Trophoblast cell (in vitro differentiated cells and primary cell): Measurements from ENCODE around the gene GABRR3.

ENCODE experiments used
- DNase-seq, 2 donors: peaks; one replicate each; pipeline ENCODE4 v3.0.0-alpha.2; 2016
- H2AFZ ChIP-seq: 2 replicates; pipeline ENCODE4 v1.6.1; 2013; ENCODE audit warnings: low read length, moderate library complexity, mild to moderate bottlenecking; ENCODE audit not compliant: insufficient read depth, poor library complexity
- H2AK5ac ChIP-seq: 2 replicates; pipeline ENCODE4 v1.6.1; 2013; ENCODE audit warnings: mild to moderate bottlenecking, low read length
- H2BK120ac ChIP-seq: 2 replicates; pipeline ENCODE4 v1.6.1; 2013; ENCODE audit warnings: low read length, mild to moderate bottlenecking, moderate library complexity; ENCODE audit not compliant: insufficient read depth, poor library complexity
- H2BK12ac ChIP-seq: 2 replicates; pipeline ENCODE4 v1.6.1; 2013; ENCODE audit warnings: mild to moderate bottlenecking, low read length, moderate library complexity
- H2BK5ac ChIP-seq: 2 replicates; pipeline ENCODE4 v1.6.1; 2013; ENCODE audit warnings: low read length, low read depth, moderate library complexity, mild to moderate bottlenecking; ENCODE audit not compliant: poor library complexity
- H3K14ac ChIP-seq: 2 replicates; pipeline ENCODE4 v1.6.1; 2013; ENCODE audit warnings: mild to moderate bottlenecking, low read length
- H3K18ac ChIP-seq: 2 replicates; pipeline ENCODE4 v1.6.1; 2013; ENCODE audit warnings: mild to moderate bottlenecking, low read length
- H3K23ac ChIP-seq: 2 replicates; pipeline ENCODE4 v1.6.1; 2013; ENCODE audit warnings: low read length
- H3K27ac ChIP-seq: 2 replicates; pipeline ENCODE4 v1.5.1; 2013; ENCODE audit warnings: low read depth, mild to moderate bottlenecking, inconsistent platforms, low read length, moderate library complexity
- H3K27me3 ChIP-seq: 2 replicates; pipeline ENCODE4 v1.6.1; 2013; ENCODE audit warnings: inconsistent platforms, mild to moderate bottlenecking, low read length, moderate library complexity; ENCODE audit not compliant: insufficient read depth
- H3K36me3 ChIP-seq, 2 experiments: 1 replicate in 1 of 2; 2 replicates in 1 of 2; pipeline ENCODE4 v1.6.1; 2013; ENCODE audit warnings: low read length in 2 of 2, mild to moderate bottlenecking in 2 of 2, moderate library complexity in 1 of 2; ENCODE audit not compliant: insufficient read depth in 2 of 2, control insufficient read depth in 1 of 2
- H3K4ac ChIP-seq: 2 replicates; pipeline ENCODE4 v1.6.1; 2013; ENCODE audit warnings: low read depth, mild to moderate bottlenecking, low read length, moderate library complexity
- H3K4me1 ChIP-seq, 2 experiments: 1 replicate in 1 of 2; 2 replicates in 1 of 2; pipeline ENCODE4 v1.6.1; 2013; ENCODE audit warnings: low read length in 2 of 2, mild to moderate bottlenecking in 2 of 2, moderate library complexity in 1 of 2; ENCODE audit not compliant: insufficient read depth in 2 of 2, control insufficient read depth in 1 of 2
- H3K4me2 ChIP-seq: 2 replicates; pipeline ENCODE4 v1.6.1; 2013; ENCODE audit warnings: inconsistent platforms, mild to moderate bottlenecking, low read length, moderate library complexity
- H3K4me3 ChIP-seq: 2 replicates; pipeline ENCODE4 v1.5.1; 2013; ENCODE audit warnings: mild to moderate bottlenecking, low read depth, low read length, inconsistent platforms
- H3K79me1 ChIP-seq: one replicate; pipeline ENCODE4 v1.6.1; 2013; ENCODE audit warnings: low read length
- H3K79me2 ChIP-seq: 2 replicates; pipeline ENCODE4 v1.6.1; 2013; ENCODE audit warnings: low read length, mild to moderate bottlenecking; ENCODE audit not compliant: control insufficient read depth, insufficient read depth, poor library complexity
- H3K9ac ChIP-seq: 2 replicates; pipeline ENCODE4 v1.6.1; 2013; ENCODE audit warnings: mild to moderate bottlenecking, low read length
- H3K9me3 ChIP-seq: 2 replicates; pipeline ENCODE4 v1.6.1; 2013; ENCODE audit warnings: low read depth, mild to moderate bottlenecking, control low read depth, inconsistent platforms, low read length; ENCODE audit not compliant: insufficient read depth
- H4K12ac ChIP-seq: 2 replicates; pipeline ENCODE4 v1.6.1; 2013; ENCODE audit warnings: low read depth, mild to moderate bottlenecking, low read length, moderate library complexity
- H4K8ac ChIP-seq: 2 replicates; pipeline ENCODE4 v1.6.1; 2013; ENCODE audit warnings: low read depth, mild to moderate bottlenecking, low read length, moderate library complexity
- H4K91ac ChIP-seq: one replicate; pipeline ENCODE4 v1.6.1; 2013; ENCODE audit warnings: low read depth, mild to moderate bottlenecking, low read length, moderate library complexity
- WGBS: extraction: QIAGEN DNeasy Blood & Tissue Kit; methylation state at CpG from one replicate; pipeline ENCODE4 v1.1.7; 2013; ENCODE audit warnings: missing lambda C conversion rate; ENCODE audit not compliant: insufficient read length, insufficient coverage; ENCODE audit errors: extremely low coverage; 5-methylcytosine and 5-hydroxymethylcytosine counted together

GABRR3 gene

DNA sequence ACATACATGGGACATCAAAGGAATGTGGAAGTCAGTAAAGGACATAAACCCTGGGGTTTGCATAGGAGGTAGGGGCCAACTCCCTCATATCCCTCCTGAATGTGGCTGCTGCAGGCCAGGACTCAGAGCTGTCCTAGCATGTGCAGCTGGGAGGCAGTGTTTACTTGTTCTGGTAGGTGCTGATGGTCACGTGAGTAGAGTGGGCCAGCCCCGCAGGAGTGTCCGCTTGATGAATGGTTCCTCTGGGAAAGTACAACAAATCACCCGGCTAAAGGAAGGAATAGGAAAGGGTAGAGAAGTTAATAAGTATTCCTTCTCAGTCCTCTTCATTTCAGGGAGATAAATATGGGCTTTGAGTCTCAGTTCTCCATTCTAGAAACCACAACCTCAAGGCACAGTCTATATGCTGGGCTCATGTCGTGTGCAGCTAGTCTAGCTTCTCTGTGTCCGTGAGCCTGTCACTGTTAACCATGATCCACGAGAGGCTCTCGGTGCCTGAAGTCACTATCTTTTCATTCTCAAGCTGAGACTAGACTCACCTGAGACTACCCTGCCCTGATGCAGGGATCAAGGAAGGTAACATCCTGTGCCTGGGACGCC is 80.8 kb downstream of the GABRR3 start:
- no peak overlapping the region for H4K8ac ChIP-seq
- H2BK120ac ChIP-seq: no peak overlapping the region
- H3K4me3 ChIP-seq: no peak overlapping the region
- H3K27ac ChIP-seq: no peak overlapping the region
- no peak overlapping the region for H3K18ac ChIP-seq
- no peaks in the 10 kb centered on the region for H3K9me3 ChIP-seq
- no peak overlapping the region for H3K9ac ChIP-seq
- no peak overlapping the region for H2BK5ac ChIP-seq
- no peaks in the 10 kb centered on the region for H3K27me3 ChIP-seq
- H3K4ac ChIP-seq: no peak overlapping the region
- H3K36me3 ChIP-seq: peaks cover 3 to 12% of the 10 kb centered on the region in 2 experiments
- H3K4me2 ChIP-seq: no peak overlapping the region
- H4K91ac ChIP-seq: no peak overlapping the region
- no peak overlapping the region for H3K14ac ChIP-seq
- peaks cover 2 to 3% of the 10 kb centered on the region in 2 experiments for H3K4me1 ChIP-seq
- no peak overlapping the region for H2AK5ac ChIP-seq
- H3K79me1 ChIP-seq: peaks cover 2% of the 10 kb centered on the region
- no peak overlapping the region for H2BK12ac ChIP-seq
- H2AFZ ChIP-seq: no peak overlapping the region
- no CpG with 5 or more reads among the region's 9 CpGs for WGBS
- H3K79me2 ChIP-seq: no peaks in the 10 kb centered on the region
- no peak overlapping the region for H3K23ac ChIP-seq
- peak; percentile 44 to 51 for DNase-seq
- no peak overlapping the region for H4K12ac ChIP-seq

DNA sequence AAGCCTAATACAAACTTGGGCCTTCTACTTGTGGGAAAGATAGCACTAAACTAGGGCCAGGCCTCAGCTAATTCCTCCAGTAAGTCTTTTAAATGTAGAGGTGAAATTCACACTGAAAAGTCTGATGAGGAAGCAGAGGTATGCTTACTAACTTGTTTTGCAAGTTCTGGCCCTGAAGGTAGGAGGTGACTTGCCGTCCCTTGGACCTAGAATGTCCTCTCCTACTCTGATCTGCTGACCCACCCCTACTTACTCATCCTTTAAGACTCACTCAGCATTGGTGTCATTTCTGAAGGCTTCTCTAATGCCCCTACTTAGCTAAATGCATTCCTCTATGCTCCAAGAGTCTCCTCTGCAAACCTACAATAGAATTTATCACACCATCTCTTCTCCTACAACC is 82.2 kb downstream of the GABRR3 start:
- no peak overlapping the region for H3K4me3 ChIP-seq
- no peak overlapping the region for H4K12ac ChIP-seq
- H3K9ac ChIP-seq: no peak overlapping the region
- peak overlapping the region; percentile 61 for H3K18ac ChIP-seq
- H3K36me3 ChIP-seq: peaks cover 3 to 17% of the 10 kb centered on the region in 2 experiments
- peak overlapping the region; percentile 28 for H4K91ac ChIP-seq
- H3K79me2 ChIP-seq: no peaks in the 10 kb centered on the region
- no peak overlapping the region for H3K23ac ChIP-seq
- H3K27me3 ChIP-seq: no peaks in the 10 kb centered on the region
- H2BK120ac ChIP-seq: peak overlapping the region; percentile 48
- no peak overlapping the region for H2BK12ac ChIP-seq
- H3K14ac ChIP-seq: no peak overlapping the region
- WGBS: no CpG with 5 or more reads among the region's 1 CpG
- H3K9me3 ChIP-seq: no peaks in the 10 kb centered on the region
- peaks cover 2 to 3% of the 10 kb centered on the region in 2 experiments for H3K4me1 ChIP-seq
- no peak overlapping the region for H3K4me2 ChIP-seq
- H3K4ac ChIP-seq: peak overlapping the region; percentile 9
- DNase-seq: peak; percentile 88 to 97
- no peak overlapping the region for H4K8ac ChIP-seq
- peak overlapping the region; percentile 74 for H3K27ac ChIP-seq
- no peak overlapping the region for H2AFZ ChIP-seq
- H3K79me1 ChIP-seq: peaks cover 2% of the 10 kb centered on the region
- no peak overlapping the region for H2BK5ac ChIP-seq
- no peak overlapping the region for H2AK5ac ChIP-seq

DNA sequence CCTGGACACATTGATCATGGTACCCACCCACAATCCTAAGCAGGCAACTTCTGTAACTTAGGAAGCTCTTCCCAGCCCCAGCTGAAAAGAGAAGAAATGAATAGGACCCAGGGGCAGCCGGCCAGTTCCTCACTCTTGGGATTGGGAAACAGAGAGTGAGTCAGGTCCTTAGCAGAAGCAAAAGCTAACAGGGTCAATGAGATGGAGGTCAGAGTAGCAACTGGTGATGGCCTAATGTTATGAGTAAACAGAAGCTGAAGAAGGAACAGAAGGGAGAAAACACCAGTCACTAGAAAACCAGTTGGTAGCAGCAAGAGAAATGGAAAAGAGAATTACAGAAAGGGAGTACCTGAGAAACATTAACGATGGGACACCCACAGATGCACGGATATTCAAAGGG is 82.8 kb downstream of the GABRR3 start:
- WGBS: no CpG with 5 or more reads among the region's 3 CpGs
- no peak overlapping the region for H3K23ac ChIP-seq
- H3K79me1 ChIP-seq: peaks cover 2% of the 10 kb centered on the region

DNA sequence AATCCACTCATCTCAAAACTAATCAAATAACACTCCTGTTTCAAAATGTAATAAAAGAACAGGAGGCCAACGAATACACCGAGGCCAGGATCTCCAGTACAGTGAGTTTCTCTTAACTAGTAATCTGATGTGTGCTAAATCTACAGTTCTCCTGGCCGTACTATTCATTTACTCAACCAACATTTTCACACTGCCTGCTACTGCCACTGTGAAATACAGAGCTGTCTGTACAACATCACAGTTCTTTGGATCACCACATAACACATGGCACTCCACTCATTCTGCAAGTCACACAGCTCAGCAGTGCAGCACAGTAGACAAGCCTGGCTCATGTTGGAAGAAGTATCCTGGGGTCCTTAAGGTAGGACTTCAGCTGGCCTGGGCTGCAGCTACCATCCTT is 84.8 kb downstream of the GABRR3 start:
- Histone ChIP-seq H2BK120ac (no peak overlapping the region), H3K27me3 (no peaks in the 10 kb centered on the region), H3K14ac (no peak overlapping the region), H4K91ac (no peak overlapping the region), H3K79me1 (peaks cover 2% of the 10 kb centered on the region), H3K27ac (no peak overlapping the region), H4K8ac (no peak overlapping the region), H4K12ac (no peak overlapping the region), H3K23ac (no peak overlapping the region), H3K9me3 (no peaks in the 10 kb centered on the region), H3K4me2 (no peak overlapping the region), H3K36me3 (peaks cover 3 to 15% of the 10 kb centered on the region in 2 experiments), H3K18ac (no peak overlapping the region), H3K4ac (no peak overlapping the region), H2AFZ (no peak overlapping the region), H3K4me3 (no peak overlapping the region), H2AK5ac (no peak overlapping the region), H2BK12ac (no peak overlapping the region), H3K79me2 (no peaks in the 10 kb centered on the region), H3K4me1 (peaks cover 2 to 3% of the 10 kb centered on the region in 2 experiments), H3K9ac (no peak overlapping the region), H2BK5ac (no peak overlapping the region)
- no peak for DNase-seq
- no CpG with 5 or more reads among the region's 3 CpGs for WGBS

More for the DNA sequence above, 82.8 kb downstream of the GABRR3 start:
- peak overlapping the region; percentile 74 for H3K27ac ChIP-seq
- no peak overlapping the region for H4K8ac ChIP-seq
- H3K27me3 ChIP-seq: no peaks in the 10 kb centered on the region
- H3K9ac ChIP-seq: no peak overlapping the region
- no peak overlapping the region for H3K4me3 ChIP-seq
- DNase-seq: peak; percentile 68 to 85
- peak overlapping the region; percentile 48 for H2BK120ac ChIP-seq
- no peaks in the 10 kb centered on the region for H3K79me2 ChIP-seq
- H3K4me2 ChIP-seq: no peak overlapping the region
- peak overlapping the region; percentile 61 for H3K18ac ChIP-seq
- no peak overlapping the region for H3K14ac ChIP-seq
- no peaks in the 10 kb centered on the region for H3K9me3 ChIP-seq
- H3K4ac ChIP-seq: peak overlapping the region; percentile 9
- no peak overlapping the region for H2AK5ac ChIP-seq
- H3K36me3 ChIP-seq: peaks cover 3 to 15% of the 10 kb centered on the region in 2 experiments
- no peak overlapping the region for H2BK5ac ChIP-seq
- peak overlapping the region; percentile 7 for H4K91ac ChIP-seq
- no peak overlapping the region for H4K12ac ChIP-seq
- H2AFZ ChIP-seq: no peak overlapping the region
- H3K4me1 ChIP-seq: peaks cover 2 to 3% of the 10 kb centered on the region in 2 experiments
- H2BK12ac ChIP-seq: no peak overlapping the region
